HG02571 (cell line): ENCODE data around the gene MFSD1.
"Not testable (repeated sequence)": the region's sequence is repeated elsewhere in the genome, so short reads cannot be mapped to it uniquely, and the experiment has no call there.

Experiments used
- ATAC-seq: cut with Tn5 transposase; IDR thresholded peaks from one replicate; pipeline ENCODE4 v1.9.1; 2021; ENCODE audit warnings: mild to moderate bottlenecking, moderate library complexity; ENCODE audit not compliant: unreplicated experiment

MFSD1 gene

GRCh38 chr3:158775426-158776410 is 26.1 kb upstream of the MFSD1 start:
- ATAC-seq, result no peak

DNA sequence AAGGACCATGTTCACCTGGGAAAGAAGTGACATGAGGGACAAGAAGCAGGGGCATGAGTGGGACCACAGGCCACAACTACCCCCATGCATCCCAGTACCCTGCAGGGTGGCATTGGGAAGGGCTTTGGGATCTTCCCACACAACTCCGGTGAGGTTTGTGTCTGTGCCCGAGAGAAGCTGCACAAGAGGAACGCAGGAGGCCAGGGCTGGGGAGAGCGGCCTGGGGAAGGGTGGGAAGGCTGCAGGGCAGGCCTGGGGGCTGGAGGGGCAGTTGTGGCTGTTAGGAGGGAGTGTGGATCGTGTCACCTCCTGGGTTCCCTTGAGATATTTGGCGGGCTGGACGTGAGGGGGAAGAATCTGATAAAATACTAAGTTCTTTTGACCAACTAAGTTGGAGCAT is 25.3 kb upstream of the MFSD1 start:
- ATAC-seq, result no peak

GRCh38 chr3:158777161-158777873 is 24.5 kb upstream of the MFSD1 start:
- ATAC-seq, result no peak

DNA sequence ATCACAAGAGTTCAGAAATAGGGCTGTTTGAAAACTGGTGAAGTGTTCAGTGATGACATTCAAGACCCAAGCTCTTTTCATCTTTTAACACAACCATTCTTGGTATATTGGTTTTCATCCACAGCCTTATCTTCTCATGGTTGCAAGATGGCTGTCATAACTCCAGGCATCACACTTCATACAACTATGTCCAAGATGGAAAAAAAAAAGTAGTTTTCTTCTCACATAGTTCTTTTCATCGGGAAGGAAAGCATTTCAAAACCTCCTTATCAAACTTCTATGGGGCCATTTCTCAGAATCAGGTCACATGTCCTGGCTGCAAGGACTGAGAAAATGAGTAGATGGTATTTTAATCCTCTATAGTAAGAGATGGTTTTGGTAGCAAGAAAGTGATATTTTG is 21.1 kb upstream of the MFSD1 start:
- no peak for ATAC-seq

GRCh38 chr3:158781191-158781590 is 20.7 kb upstream of the MFSD1 start:
- ATAC-seq, result no peak

DNA sequence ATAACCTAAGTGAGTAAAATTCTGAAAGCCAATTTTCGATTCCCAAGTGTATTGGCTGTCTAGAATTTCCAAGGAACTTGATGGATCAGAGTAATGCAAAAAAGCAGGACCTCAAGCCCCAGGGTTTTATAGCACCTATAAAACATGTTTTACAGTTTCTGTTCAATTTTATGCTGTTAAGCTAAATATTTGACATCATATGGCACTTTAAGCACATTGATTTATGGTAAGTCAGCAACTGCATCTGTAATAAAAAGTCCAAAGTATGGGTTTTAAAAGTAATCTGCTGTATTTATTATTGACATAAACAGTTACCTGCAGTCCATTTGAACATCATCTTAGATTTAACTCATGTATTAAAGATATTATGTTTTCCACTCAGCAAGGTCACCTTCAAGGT is 20.0 kb upstream of the MFSD1 start:
- ATAC-seq, result no peak

GRCh38 chr3:158782283-158782989 is 19.4 kb upstream of the MFSD1 start:
- ATAC-seq, result no peak

GRCh38 chr3:158783051-158783450 is 18.8 kb upstream of the MFSD1 start:
- ATAC-seq, result no peak

DNA sequence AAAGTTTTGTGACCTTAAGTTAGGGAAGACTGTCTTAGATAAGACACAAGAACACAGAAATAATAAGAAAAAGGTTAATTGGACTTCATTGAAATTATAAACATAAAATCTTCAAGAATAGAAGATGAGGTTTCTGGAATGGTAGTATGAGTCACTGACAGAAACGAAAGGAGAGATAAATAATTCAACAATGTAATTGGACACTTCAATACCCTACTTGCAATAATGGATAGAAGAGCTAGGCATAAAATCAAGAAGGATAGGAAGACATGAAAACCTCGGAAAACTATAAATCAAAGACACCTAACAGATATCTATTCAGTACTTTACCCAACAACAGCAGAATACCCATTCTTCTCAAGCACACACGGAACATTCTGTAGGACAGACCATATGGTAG is 15.9 kb upstream of the MFSD1 start:
- no peak for ATAC-seq

- no peak for ATAC-seq
These were observed 13.4 kb upstream of the MFSD1 start for GRCh38 chr3:158788446-158788845.

DNA sequence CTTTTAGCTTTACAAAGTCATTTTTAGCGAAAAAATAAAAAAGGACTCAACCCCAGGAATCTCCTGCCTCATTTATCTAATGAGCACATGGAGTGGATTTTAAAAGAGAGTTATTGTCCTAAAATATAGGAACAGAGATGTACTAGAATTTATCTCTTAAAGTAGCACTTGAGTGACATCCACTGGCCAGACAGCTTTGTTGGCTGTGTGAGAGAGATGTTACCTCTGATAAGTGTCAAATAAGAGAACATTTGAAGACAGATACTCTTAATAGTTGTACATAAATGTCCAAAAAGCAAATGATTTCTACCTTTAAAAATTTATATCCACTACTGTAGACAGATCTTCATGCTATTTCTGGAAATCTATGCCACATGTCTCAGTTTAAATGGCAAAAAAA is 12.3 kb upstream of the MFSD1 start:
- no peak for ATAC-seq

DNA sequence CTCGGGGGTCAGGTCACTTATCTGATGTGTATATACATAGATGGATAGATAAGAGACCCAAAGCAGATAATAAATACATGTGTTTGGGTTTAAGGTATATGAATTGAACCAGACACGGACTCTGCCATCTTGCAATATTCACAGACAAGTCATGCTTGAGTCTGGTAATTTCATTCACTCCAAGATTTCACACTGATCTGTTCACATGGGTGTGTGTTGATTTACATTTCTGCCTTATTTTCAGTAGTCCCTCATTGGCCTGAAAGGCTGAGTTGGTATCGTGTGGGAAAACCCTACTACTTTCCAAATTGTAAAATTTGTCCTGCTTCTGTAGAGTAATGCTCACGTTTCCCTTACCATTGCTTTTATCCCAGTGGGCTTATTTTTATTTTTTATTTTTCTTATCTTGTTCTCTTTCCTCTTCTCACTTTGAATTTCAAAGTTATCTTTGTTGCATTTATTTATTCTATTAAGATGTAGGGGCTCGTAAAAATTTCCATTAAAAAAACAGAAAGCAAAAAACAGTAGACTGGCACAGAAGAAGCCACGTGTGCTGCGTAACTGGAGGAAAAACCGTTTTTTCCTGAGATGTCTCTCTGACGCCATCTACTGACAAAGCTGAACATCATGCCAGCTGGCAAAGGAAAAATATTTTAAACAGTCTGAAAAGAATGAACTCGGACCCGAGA is 10.8 kb upstream of the MFSD1 start:
- ATAC-seq, result no peak

DNA sequence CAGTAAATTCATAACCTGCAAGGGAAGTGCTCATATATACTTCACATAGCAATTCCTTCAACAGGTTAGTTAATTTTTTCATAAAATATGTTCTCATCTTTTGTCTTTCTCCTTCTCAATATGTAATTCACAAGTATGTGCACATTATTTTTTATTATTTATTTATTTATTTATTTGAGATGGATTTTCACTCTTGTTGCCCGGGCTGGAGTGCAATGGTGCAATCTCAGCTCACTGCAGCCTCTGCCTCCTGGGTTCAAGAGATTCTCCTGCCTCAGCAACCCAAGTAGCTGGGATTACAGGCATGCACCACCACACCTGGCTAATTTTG is 10.3 kb upstream of the MFSD1 start:
- ATAC-seq, result not testable (repeated sequence)

GRCh38 chr3:158792709-158793108 is 9.1 kb upstream of the MFSD1 start:
- ATAC-seq, result no peak

DNA sequence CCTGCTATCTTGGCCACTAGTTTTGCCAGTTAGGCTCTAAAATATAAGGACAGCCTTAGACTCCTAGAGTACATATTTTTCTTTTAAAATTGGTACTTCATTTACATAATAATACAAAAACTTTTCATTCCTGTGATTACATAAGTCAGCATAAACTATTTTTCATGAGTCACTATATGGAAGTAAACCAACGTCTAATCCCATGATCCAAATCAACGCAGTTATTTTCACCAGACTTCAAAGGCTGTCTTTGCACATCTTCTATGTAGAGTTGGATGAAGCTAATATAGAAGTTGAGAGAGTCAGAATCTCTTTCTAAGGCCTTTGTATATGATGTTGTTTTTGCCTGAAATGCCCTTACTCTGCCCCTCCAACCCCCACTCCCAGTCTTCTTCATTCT is 7.6 kb upstream of the MFSD1 start:
- no peak for ATAC-seq

DNA sequence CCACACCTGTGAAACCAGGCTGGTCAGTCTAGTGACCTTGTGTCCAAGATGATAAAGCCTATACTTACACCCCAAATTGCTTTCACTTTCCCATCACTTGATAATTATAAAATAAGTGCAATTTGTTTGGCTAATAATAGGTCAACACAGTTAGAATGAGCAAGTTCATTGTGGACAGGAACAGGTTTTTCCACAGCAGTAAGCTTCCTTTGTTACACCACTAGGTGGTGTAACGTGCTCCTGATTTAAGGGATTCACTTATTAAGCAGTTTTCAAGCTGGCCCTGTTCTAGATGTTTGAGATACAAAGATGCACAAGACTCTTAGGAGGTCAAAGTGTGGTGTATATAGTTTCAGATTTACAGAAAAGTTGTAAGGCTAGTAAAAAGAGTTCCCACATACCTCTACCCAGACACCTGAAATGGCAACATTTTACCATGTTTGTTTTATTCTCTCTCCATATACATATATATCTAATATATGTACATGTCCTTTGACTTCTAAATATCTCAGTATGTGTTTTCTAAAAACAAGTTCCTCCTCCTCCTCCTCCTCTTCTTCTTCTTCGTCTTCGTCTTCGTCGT is 6.8 kb upstream of the MFSD1 start:
- ATAC-seq, result no peak

DNA sequence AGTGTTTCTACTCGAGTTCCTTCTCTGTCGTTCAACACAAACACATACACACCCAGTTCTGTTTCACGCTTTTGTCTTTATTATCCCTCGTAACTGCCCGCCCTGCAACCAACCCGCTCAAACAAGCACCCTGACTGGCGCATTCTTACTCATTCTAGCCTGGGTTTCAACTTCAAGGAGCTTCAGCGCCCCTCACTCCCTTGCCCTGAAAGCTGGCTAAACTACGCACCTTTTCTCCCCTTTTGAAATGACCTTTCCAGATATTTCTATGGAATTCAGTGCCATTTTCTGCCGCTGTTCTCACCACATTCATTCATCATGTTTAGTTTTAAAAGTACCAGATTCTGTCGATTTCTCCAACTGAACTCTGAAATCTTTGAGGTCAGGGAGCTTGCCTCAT is 653 bp upstream of the MFSD1 start:
- ATAC-seq, result no peak

DNA sequence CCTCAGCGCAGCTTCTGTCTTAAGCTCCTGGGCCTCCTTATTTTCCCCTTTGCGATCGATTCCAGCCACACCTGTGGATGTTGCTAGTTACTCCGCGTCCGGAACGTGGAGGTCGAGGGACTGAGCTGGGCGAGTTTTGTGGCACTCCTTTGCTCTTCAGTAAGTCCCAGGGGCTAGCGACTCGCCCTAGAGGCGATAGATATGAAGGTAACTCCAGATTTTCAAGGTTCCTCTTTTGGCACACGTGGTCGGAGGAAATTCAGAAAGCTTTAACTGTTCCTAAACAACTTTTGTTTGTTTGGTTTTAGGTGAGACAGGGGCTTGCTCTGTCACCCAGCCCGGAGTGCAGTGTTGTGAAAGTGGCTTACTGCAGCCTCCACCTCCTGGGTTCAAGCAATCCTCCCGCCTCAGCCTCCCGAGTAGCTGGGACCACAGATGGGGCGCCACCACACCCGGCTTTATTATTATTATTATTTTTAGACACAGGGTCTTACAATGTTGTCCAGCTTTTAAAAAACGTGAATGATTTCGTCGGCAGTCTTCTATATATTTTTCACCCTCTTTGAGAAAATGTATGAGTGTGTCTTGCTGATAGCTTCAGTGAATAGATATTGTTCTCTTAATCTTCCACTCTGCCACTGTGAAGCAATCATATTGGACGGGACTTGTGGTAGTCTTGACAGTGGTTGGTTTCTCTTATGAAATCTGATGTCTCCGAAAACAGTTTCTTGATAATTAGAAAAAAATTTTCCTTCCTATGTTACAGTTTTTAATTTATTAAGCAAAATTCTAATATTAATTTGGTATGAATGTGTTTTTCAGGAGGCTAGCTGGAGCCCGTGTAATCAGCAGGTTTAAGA is 785 bp downstream of the MFSD1 start:
- ATAC-seq, result peak; percentile 39

GRCh38 chr3:158804441-158804840 is 2.6 kb downstream of the MFSD1 start:
- ATAC-seq, result no peak

DNA sequence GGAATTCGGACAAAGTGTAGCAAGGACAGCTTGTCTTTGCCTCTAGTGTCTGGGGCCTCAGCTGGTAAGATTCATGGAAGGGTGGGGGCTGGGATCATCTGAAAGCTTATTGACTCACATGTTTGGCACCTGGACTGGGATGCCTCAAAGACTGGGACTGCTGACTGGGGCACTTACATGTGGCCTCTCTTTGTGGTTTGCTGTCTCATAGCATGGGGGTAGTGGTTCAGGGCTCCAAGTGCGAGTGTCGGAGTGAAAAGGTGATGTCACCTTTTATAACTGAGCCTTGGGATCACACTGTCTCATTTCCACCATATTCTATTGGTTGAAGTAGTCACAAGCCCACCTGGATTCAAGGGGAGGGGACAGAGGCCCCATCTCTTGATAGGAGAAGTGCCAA is 6.8 kb downstream of the MFSD1 start:
- ATAC-seq, result no peak
